ENCODE data around the gene SPATS2L. TPM values are rescaled to one million over a fixed set of nuclear protein-coding genes. Genes with fewer than 3 reads are reported as not detected.

Gene SPATS2L
- total RNA-seq, 2 donors from 2014 or later = 9.7 to 54.4 TPM

DNA sequence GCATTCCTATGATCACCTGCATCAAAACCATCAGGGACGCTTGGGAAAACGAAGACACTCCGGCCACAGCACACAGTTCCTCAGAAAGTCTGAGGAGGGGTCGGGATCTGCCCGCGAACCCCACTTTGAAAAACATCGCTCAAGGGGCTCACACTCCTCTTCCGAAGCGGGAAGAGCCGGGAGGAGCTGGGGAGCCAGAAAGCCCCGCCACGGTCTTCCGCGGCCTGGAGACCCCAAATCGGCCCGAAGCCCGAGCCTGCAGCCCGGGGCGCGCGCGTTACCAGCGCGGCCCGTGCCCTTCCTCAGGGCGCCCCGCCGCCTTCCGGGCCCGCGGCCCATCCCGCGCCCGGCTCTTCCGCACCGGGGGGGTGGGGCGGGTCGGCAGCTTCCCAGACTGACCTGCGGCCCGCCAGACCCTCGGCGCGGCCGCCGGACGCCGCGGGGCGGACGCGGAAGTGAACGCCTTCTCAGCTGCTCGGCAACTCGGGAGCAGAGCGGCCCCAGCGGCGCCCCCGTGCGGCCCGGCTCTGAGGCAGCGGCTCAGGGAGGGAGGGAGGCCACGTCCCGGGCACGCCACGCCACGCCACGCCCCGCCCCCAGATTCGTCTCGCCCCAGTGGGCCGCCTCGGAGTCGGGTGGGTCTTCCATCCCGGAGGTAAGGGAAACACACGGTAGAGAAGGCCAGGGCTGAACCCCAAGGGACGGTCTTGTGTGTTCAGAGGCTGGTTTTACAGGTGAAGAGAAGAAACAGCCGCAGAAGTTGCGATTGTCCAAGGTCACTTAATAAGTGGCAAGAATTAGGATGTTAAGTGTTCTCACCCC is 203.3 kb downstream of the SPATS2L start, which contains the start of gene KCTD18:
KCTD18 (minus strand) TSS at position 457 of the 822 bp plus-strand sequence. CDS start 3,052 bp downstream, outside the sequence.
- Mint-ChIP-seq H3K4me3 (no peak within 1 kb of the TSS), H3K27ac (peak within 1 kb of the TSS; percentile 96), H3K9me3 (no peaks in the 10 kb centered on the region), H3K27me3 (no peaks in the 10 kb centered on the region), H3K36me3 (ENCODE audit: low read depth) (peaks cover 11% of the 10 kb centered on the region), H3K4me1 (peaks cover 11% of the 10 kb centered on the region)
- ATAC-seq (replicated peaks) = peak; percentile 99

DNA sequence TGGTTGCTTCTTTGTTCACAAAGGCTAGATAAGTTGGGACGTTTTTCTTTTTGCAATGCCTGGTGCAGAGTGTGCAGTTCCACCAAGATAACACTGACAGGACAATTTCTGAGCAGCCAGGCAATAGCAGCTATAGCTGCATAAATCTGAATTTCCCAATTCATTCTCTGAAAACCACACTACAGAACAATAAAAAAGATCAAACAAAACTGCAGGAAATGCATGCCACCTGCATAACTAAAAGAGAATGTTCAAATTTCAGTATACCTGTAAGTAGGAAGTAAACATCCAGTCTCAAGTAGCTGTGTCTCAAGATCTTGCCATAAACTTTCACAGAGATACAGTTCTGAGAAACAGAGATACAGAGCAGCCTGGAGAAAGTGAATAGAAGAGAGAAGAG is 208.7 kb downstream of the SPATS2L start:
- Mint-ChIP-seq H3K27ac (no peak overlapping the region), H3K9me3 (no peaks in the 10 kb centered on the region), H3K4me1 (peaks cover 10% of the 10 kb centered on the region), H3K4me3 (peak overlapping the region; percentile 14), H3K27me3 (no peaks in the 10 kb centered on the region), H3K36me3 (ENCODE audit: low read depth) (no peaks in the 10 kb centered on the region)
- ATAC-seq (replicated peaks) = no peak

DNA sequence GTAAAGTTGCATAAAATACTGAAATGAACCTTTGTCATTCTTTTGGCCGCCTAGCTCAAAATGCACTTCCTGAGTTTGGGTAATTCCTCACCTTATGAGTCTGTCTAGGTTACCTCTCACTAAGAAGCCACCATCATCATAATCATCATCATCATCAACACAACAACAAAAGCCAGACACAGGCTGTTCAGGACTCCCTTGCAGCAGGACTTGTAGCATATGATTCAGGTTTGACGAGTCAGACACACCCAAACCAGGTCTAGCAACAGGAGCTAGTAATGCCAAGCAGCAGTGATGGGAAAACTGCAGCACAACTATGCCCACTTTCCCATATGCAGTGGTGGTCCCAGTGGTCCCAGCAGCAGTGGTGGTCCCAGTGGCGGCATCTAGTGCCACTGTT is 216.7 kb downstream of the SPATS2L start:
- Mint-ChIP-seq H3K27me3 (peaks cover 5% of the 10 kb centered on the region), H3K9me3 (no peaks in the 10 kb centered on the region), H3K27ac (no peak overlapping the region), H3K4me3 (no peak overlapping the region), H3K4me1 (peaks cover 9% of the 10 kb centered on the region), H3K36me3 (ENCODE audit: low read depth) (peaks cover 11% of the 10 kb centered on the region)
- ATAC-seq (replicated peaks) = no peak

DNA sequence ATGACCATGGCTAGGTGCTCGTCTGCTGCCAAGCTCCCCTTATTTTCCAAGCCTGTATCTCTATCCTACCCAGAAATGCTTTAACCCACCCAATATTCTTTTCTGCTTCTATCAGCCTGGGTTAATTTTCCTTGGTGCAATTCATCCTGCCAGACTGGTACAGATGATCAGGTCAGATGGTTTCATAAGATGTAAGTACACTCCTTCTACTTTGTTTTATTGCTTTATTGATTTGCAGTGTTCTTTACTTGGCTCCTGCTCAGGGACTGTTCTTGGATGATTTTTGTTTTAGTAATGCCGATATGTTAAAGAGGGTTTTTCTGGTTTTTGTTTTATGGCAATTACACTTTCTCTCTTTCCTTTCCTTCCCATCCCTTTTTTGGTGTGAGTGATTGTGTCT is 217.1 kb downstream of the SPATS2L start:
- no peak for ATAC-seq (replicated peaks)
- Mint-ChIP-seq H3K4me1 (peaks cover 14% of the 10 kb centered on the region), H3K27me3 (peaks cover 5% of the 10 kb centered on the region), H3K4me3 (no peak overlapping the region), H3K36me3 (ENCODE audit: low read depth) (peaks cover 11% of the 10 kb centered on the region), H3K27ac (no peak overlapping the region), H3K9me3 (no peaks in the 10 kb centered on the region)

DNA sequence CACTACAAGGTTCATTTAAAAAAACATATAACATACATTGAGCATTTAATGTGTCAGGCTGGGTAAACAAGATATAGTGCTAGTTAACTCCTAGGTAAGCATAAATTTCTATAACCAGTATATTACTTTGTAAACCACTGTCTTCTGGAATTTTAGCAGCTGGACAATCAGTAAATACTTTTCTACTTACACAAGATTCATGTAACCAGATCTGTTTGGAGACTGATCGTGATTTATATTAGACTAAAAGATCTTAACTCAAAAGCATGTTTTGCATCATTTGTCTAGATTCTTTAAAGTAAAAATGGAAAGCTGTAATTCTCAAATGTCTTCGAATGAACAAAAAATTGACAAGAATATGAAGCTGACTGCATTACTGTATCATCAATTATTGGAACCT is 218.6 kb downstream of the SPATS2L start:
- Mint-ChIP-seq H3K36me3 (ENCODE audit: low read depth) (peaks cover 11% of the 10 kb centered on the region), H3K27me3 (peaks cover 5% of the 10 kb centered on the region), H3K4me1 (peaks cover 17% of the 10 kb centered on the region), H3K4me3 (peak overlapping the region; percentile 89), H3K27ac (no peak overlapping the region), H3K9me3 (no peaks in the 10 kb centered on the region)
- no peak for ATAC-seq (replicated peaks)

DNA sequence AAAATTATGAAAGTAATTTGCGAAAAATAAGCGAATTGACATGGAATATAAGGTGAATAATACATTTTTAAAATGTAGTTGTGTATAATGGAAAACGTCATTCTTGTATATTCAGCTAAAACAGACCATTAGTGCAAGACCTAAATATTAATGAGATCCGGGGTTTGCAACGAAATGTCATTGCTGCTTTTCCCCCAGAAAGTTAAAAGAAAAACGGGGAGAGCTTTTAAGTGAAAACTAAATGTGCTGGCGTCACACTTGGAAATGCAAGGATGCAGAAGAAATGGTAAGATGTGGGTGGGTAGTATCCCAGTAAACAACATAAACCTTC is 219.0 kb downstream of the SPATS2L start:
- Mint-ChIP-seq H3K4me1 (peaks cover 17% of the 10 kb centered on the region), H3K27me3 (peaks cover 5% of the 10 kb centered on the region)

DNA sequence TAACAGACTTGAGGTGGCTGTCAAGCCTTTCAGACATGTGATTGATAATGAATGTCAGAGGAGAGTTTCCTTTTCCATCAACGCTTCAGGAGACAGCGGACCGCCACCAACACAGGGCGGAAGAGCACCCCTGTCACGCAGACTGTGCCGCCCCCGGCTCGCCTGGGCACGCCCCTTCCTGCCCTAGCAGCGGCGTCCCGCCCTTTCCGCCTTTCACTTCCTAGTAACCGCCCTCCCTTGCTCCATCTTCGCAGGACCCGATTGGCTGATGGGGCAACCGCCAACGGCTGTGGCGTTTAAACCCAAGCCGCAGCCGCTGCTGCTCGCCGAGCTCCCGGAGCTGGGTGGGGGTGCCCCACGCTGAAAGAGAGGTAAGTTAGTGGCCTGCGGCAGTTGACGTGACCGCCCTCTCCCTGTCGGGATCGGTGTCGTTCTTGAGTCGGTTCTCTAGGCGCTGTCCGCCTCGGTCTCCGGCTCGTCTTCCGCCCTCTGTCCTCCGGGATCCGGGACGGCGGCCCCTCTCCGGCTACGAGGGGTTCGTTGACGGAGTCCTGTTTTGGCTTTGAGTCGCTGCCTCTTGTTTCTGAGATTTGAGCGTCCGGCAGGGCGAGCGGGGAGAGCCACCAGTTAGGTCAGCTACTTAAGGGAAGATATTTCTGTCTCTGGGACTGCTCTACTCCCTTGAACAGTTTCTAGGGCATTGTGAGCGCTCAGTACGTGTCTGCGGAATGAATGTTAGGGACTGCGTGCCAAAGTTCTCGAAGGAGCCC is 219.6 kb downstream of the SPATS2L start, which contains the start of gene SGO2:
SGO2 (plus strand) TSS at position 326 of the 770 bp plus-strand sequence. CDS start 6,769 bp downstream, outside the sequence.
- ATAC-seq (replicated peaks) = peak; percentile 99
- Mint-ChIP-seq H3K27ac (peak within 1 kb of the TSS; percentile 96), H3K27me3 (peaks cover 5% of the 10 kb centered on the region), H3K9me3 (no peaks in the 10 kb centered on the region), H3K4me3 (peak within 1 kb of the TSS; percentile 89), H3K4me1 (peaks cover 17% of the 10 kb centered on the region), H3K36me3 (ENCODE audit: low read depth) (peaks cover 11% of the 10 kb centered on the region)

More for the DNA sequence above, 219.0 kb downstream of the SPATS2L start:
- Mint-ChIP-seq H3K9me3 (no peaks in the 10 kb centered on the region), H3K27ac (peak overlapping the region; percentile 96), H3K36me3 (ENCODE audit: low read depth) (peaks cover 11% of the 10 kb centered on the region), H3K4me3 (peak overlapping the region; percentile 89)
- ATAC-seq (replicated peaks) = no peak

DNA sequence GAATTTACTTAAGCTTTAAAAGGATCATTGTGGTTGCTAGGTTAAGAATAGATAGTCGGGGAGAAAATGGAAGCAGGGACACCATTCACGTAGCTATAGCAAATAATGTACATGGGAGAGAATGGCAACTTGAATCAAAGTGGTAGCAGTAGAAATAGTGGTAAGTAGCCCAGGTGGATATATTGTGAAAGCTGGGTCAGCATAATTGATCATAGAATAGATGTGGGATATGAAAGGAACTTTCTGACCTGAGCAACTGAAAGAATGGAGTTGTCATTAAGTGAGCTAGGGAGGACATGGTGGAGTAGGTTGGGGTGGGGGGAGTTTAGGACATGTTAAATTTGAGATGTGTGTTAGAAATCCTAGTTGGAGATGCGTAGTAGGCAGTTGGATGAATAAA is 221.7 kb downstream of the SPATS2L start:
- H3K27ac Mint-ChIP-seq = no peak overlapping the region
- H3K4me3 Mint-ChIP-seq = peak overlapping the region; percentile 89
- H3K36me3 Mint-ChIP-seq (ENCODE audit: low read depth) = peaks cover 13% of the 10 kb centered on the region
- no peaks in the 10 kb centered on the region for H3K9me3 Mint-ChIP-seq
- ATAC-seq (replicated peaks) = no peak
- H3K4me1 Mint-ChIP-seq = peaks cover 17% of the 10 kb centered on the region
- peaks cover 5% of the 10 kb centered on the region for H3K27me3 Mint-ChIP-seq

Other genes starting within 250 kb of the SPATS2L start
- gene KCTD18, start 203.4 kb downstream of the SPATS2L start, total RNA-seq = 10 to 100 TPM in 1 of 2 donors, 1 to 10 TPM in 1; 9.3 to 10.8 TPM
- 10 to 100 TPM; 51.2 to 67.7 TPM for gene SGO2, start 219.5 kb downstream of the SPATS2L start, total RNA-seq